Caco-2 (cell line): ENCODE results near the gene PBX4. TPM values are rescaled to one million over a fixed set of nuclear protein-coding genes. Genes with fewer than 3 reads are reported as not detected.

ENCODE experiments used
- BruUV-seq: library from RNA; stranded (reverse); fragments of 400-500 nt; replicated peaks from 2 replicates; lab custom pipeline; 2021; lab: Mats Ljungman, UMichigan
- CTCF ChIA-PET: fragments of 300-600 bp; sonication (Branson Sonifier 250); formaldehyde crosslinking; loops from one replicate; lab custom pipeline; 2022; ENCODE audit warnings: antibody characterized with exemption; lab: Charles Lee
- POLR2A ChIA-PET: fragments of 300-600 bp; sonication (Branson Sonifier 250); formaldehyde crosslinking; loops from one replicate; lab custom pipeline; 2022; ENCODE audit warnings: antibody characterized with exemption; lab: Charles Lee
- DNase-seq, 2 experiments: peaks; one replicate each; pipeline versions ENCODE4 v3.0.0 to v3.0.0-alpha.2; 2020 to 2022
- H3K27me3 ChIP-seq: replicated peaks from 2 replicates; pipeline ENCODE4 v1.6.0; 2011; ENCODE audit warnings: low read length; ENCODE audit not compliant: control insufficient read depth, insufficient read depth
- H3K36me3 ChIP-seq: 2 replicates; pipeline ENCODE4 v1.5.1; 2011; ENCODE audit warnings: low read length; ENCODE audit not compliant: control insufficient read depth, insufficient read depth
- H3K4me1 ChIP-seq: fragments of 250-450 bp; sonication (Bioruptor Pico); 2 replicates; pipeline ENCODE4 v1.5.1; 2020; ENCODE audit warnings: mild to moderate bottlenecking
- H3K4me3 ChIP-seq: 2 replicates; pipeline ENCODE4 v1.5.1; 2011; ENCODE audit warnings: low read depth, mild to moderate bottlenecking, control low read depth, low read length
- H3K9me3 ChIP-seq: fragments of 250-450 bp; sonication (Bioruptor Pico); 2 replicates; pipeline ENCODE4 v1.5.1; 2020; ENCODE audit warnings: mild to moderate bottlenecking, moderate library complexity
- H3K27ac Mint-ChIP-seq: one replicate; pipeline ENCODE4 v1.8.0; 2022; ENCODE audit warnings: mixed read lengths; ENCODE audit not compliant: unreplicated experiment
- H3K27me3 Mint-ChIP-seq: one replicate; pipeline ENCODE4 v1.8.0; 2022; ENCODE audit warnings: mixed read lengths; ENCODE audit not compliant: insufficient read depth, unreplicated experiment
- H3K36me3 Mint-ChIP-seq: one replicate; pipeline ENCODE4 v1.8.0; 2022; ENCODE audit warnings: mild to moderate bottlenecking, mixed read lengths; ENCODE audit not compliant: insufficient read depth, unreplicated experiment
- H3K4me1 Mint-ChIP-seq: one replicate; pipeline ENCODE4 v1.8.0; 2022; ENCODE audit warnings: low read depth, mixed read lengths; ENCODE audit not compliant: unreplicated experiment
- H3K4me3 Mint-ChIP-seq: one replicate; pipeline ENCODE4 v1.8.0; 2022; ENCODE audit warnings: mild to moderate bottlenecking, moderate library complexity, mixed read lengths; ENCODE audit not compliant: unreplicated experiment
- H3K9me3 Mint-ChIP-seq: one replicate; pipeline ENCODE4 v1.8.0; 2022; ENCODE audit warnings: mixed read lengths; ENCODE audit not compliant: unreplicated experiment
- intact Hi-C: fragments of 100-400 bp; cut with micrococcal nuclease; formaldehyde crosslinking; loops from one replicate; pipeline ENCODE4 v1.10.0; 2022; ENCODE audit not compliant: unreplicated experiment
- total RNA-seq: library from RNA; stranded (reverse); gene quantifications from 2 replicates; pipeline ENCODE4 v1.2.3, GENCODE V29; 2022
- TF ChIP-seq, protein P1 (sequence below), 2 experiments: fragments of 200-600 bp in 1 of 2; IDR thresholded peaks; 1 replicate in 1 of 2; 2 replicates in 1 of 2; pipeline versions ENCODE4 v1.5.1 to v1.8.0; 2011 to 2022; ENCODE audit warnings: antibody characterized with exemption in 1 of 2, control low read depth in 1 of 2, inconsistent platforms in 1 of 2, low read depth in 1 of 2, low read length in 1 of 2, mild to moderate bottlenecking in 1 of 2, moderate library complexity in 1 of 2; ENCODE audit not compliant: insufficient read depth in 1 of 2, severe bottlenecking in 1 of 2, unreplicated experiment in 1 of 2

PBX4 gene
- total RNA-seq, 1 experiment from 2014 or later: 3.5 TPM

DNA sequence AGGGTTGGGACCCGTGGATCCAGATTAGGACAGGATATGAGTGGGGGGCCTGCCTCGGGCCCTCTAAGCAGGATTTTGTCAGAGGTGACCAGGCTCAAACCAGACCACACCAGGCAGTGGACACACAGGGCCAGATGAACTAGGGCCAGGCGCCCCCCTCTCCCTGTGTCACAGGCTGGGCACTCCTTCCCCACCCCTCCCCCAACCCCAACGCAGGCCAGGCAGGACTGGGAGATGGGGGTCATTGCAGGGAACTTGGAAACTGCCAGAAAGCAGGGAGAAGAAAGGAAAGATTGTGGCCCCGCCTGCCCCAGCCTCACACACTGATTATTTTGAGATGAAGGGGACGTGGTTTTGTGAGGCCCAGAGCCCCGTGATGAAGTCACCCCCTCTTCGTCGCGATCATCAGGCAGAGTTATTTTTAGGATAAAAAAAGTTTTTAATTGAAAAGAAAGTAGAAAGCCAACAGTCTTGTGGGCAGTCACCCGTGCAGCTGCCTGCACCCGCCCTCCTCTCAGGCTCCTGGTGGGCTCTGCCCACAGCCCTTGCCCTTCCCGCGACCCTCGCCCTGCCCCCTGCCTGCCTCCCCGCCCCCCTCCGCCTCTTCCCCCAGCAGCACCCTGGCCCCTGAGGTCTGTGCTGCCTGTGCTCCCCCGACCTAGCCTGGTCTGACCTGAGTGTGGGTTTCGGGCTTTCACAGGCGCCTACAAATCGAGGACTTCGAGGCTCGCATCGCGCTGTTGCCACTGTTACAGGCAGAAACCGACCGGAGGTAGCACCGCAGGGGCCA is 91.7 kb downstream of the PBX4 start:
- H3K27me3 ChIP-seq: no peaks in the 10 kb centered on the region
- TF ChIP-seq, protein P1, sequence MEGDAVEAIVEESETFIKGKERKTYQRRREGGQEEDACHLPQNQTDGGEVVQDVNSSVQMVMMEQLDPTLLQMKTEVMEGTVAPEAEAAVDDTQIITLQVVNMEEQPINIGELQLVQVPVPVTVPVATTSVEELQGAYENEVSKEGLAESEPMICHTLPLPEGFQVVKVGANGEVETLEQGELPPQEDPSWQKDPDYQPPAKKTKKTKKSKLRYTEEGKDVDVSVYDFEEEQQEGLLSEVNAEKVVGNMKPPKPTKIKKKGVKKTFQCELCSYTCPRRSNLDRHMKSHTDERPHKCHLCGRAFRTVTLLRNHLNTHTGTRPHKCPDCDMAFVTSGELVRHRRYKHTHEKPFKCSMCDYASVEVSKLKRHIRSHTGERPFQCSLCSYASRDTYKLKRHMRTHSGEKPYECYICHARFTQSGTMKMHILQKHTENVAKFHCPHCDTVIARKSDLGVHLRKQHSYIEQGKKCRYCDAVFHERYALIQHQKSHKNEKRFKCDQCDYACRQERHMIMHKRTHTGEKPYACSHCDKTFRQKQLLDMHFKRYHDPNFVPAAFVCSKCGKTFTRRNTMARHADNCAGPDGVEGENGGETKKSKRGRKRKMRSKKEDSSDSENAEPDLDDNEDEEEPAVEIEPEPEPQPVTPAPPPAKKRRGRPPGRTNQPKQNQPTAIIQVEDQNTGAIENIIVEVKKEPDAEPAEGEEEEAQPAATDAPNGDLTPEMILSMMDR (IDR thresholded peaks at IDR 0.05; ENCODE audit: insufficient read depth in 1 of 2, low read depth in 1 of 2, low read length in 1 of 2, severe bottlenecking in 1 of 2, unreplicated experiment in 1 of 2): no peak
- H3K27ac Mint-ChIP-seq: no peak overlapping the region
- ChIA-PET POLR2A (no interaction called here), CTCF (no interaction called here)
- H3K36me3 Mint-ChIP-seq: peaks cover 43% of the 10 kb centered on the region
- no peaks in the 10 kb centered on the region for H3K4me1 ChIP-seq
- no peaks in the 10 kb centered on the region for H3K27me3 Mint-ChIP-seq
- intact Hi-C loops: no loop called here
- H3K9me3 ChIP-seq: no peaks in the 10 kb centered on the region
- no peak for DNase-seq
- H3K4me3 ChIP-seq: no peak overlapping the region
- no peak overlapping the region for H3K4me3 Mint-ChIP-seq
- no peaks in the 10 kb centered on the region for H3K9me3 Mint-ChIP-seq
- no TSS peak for BruUV-seq
- H3K4me1 Mint-ChIP-seq: no peaks in the 10 kb centered on the region
- H3K36me3 ChIP-seq: no peaks in the 10 kb centered on the region

DNA sequence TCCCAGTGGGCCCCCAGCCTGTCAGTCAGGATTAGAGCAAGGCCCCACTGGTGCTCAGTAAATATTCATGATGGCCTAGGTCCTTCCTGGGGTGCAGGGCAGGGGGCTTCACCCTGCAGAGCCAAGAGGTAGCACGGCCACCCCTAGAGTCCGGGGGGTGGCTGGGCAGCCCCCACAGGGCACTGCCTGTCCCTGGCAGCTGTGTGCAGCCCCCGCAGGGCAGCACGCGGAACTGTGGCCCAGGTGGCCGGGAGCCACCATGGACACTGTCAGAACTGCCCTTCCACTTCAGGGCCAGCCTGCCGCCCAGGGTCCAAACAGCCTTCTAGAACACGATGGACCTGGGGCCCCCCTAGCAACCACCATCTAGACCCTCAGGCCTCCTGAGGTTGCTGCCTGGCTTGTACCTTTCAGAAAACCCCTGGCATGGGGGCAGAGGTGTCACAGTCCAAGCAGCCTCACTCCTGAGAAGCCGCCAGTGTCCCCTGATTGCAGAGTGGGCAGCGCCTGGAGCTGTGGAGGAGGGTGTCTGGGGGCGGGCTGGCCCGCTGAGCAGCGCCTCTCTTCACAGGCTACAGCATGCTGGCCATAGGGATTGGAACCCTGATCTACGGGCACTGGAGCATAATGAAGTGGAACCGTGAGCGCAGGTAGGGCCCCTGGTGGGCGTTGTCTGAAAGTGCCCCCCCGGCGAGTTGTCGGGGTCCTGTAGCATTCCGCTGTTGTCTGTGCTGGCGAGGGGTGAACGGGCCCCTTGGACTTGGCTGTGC is 92.7 kb downstream of the PBX4 start:
- no peak overlapping the region for H3K4me3 Mint-ChIP-seq
- DNase-seq: no peak
- H3K27me3 Mint-ChIP-seq: no peaks in the 10 kb centered on the region
- H3K27me3 ChIP-seq: no peaks in the 10 kb centered on the region
- peaks cover 42% of the 10 kb centered on the region for H3K36me3 Mint-ChIP-seq
- intact Hi-C loops: no loop called here
- POLR2A ChIA-PET: no interaction called here
- CTCF ChIA-PET: no interaction called here
- no peaks in the 10 kb centered on the region for H3K4me1 ChIP-seq
- H3K9me3 ChIP-seq: no peaks in the 10 kb centered on the region
- H3K4me1 Mint-ChIP-seq: no peaks in the 10 kb centered on the region
- H3K9me3 Mint-ChIP-seq: no peaks in the 10 kb centered on the region
- BruUV-seq: no TSS peak
- TF ChIP-seq, protein P1 (IDR thresholded peaks at IDR 0.05; ENCODE audit: insufficient read depth in 1 of 2, low read depth in 1 of 2, low read length in 1 of 2, severe bottlenecking in 1 of 2, unreplicated experiment in 1 of 2): no peak
- no peak overlapping the region for H3K27ac Mint-ChIP-seq
- no peaks in the 10 kb centered on the region for H3K36me3 ChIP-seq
- no peak overlapping the region for H3K4me3 ChIP-seq

DNA sequence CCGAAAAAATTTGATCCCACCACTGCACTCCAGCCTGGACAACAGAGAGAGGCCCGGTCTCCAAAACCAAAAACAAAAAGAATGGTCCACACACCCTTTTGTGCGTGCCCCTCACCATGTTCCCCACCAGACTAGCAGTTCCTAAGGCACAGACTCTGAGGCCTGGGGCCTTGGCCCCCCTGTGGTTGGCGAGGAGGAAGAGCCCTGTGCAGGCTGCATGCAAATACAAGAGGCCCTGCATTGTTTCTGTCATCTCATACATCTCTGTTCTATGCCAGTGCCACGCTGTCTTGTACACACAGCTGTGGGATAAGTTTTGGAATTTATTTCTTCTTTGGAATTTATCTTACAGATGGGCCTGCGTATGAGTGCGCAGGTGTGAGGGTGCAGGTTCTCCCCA is 94.4 kb downstream of the PBX4 start:
- ChIA-PET CTCF (no interaction called here), POLR2A (no interaction called here)
- Mint-ChIP-seq H3K27ac (no peak overlapping the region), H3K27me3 (no peaks in the 10 kb centered on the region), H3K36me3 (peaks cover 47% of the 10 kb centered on the region), H3K4me1 (no peaks in the 10 kb centered on the region), H3K4me3 (no peak overlapping the region), H3K9me3 (no peaks in the 10 kb centered on the region)
- BruUV-seq: no TSS peak
- Histone ChIP-seq H3K27me3 (no peaks in the 10 kb centered on the region), H3K4me3 (no peak overlapping the region), H3K4me1 (no peaks in the 10 kb centered on the region), H3K9me3 (no peaks in the 10 kb centered on the region), H3K36me3 (no peaks in the 10 kb centered on the region)
- DNase-seq: no peak
- intact Hi-C loops: no loop called here
- TF ChIP-seq, protein P1 (IDR thresholded peaks at IDR 0.05; ENCODE audit: insufficient read depth in 1 of 2, low read depth in 1 of 2, low read length in 1 of 2, severe bottlenecking in 1 of 2, unreplicated experiment in 1 of 2): no peak
